GM12874 (cell line): ENCODE results near the gene SLC2A2.

Experiments
- TF ChIP-seq, protein P1 (sequence below): IDR thresholded peaks from 2 replicates; pipeline ENCODE4 v1.5.1; 2011; ENCODE audit warnings: low read depth, mild to moderate bottlenecking, control low read depth, low read length, moderate library complexity; ENCODE audit not compliant: insufficient read depth

SLC2A2 gene

DNA sequence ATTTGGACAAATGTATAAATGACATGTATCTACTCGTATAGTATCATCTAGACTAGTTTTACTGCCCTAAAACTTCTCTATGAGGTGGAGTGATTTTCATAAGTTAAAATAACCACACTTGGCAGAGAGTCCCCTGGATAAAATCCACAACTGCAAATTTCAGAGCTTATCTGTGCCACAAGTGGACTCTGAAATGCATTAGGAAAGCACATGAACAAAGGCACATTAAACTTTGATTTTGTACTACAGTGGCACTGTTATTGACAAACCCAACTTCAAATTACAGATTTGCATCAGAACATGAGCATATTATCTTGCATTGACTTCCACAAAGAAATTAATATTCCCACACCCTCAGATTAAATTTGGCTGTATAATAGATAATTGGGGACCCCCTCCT lies 60.0 kb downstream of the SLC2A2 start:
- TF ChIP-seq, protein P1, sequence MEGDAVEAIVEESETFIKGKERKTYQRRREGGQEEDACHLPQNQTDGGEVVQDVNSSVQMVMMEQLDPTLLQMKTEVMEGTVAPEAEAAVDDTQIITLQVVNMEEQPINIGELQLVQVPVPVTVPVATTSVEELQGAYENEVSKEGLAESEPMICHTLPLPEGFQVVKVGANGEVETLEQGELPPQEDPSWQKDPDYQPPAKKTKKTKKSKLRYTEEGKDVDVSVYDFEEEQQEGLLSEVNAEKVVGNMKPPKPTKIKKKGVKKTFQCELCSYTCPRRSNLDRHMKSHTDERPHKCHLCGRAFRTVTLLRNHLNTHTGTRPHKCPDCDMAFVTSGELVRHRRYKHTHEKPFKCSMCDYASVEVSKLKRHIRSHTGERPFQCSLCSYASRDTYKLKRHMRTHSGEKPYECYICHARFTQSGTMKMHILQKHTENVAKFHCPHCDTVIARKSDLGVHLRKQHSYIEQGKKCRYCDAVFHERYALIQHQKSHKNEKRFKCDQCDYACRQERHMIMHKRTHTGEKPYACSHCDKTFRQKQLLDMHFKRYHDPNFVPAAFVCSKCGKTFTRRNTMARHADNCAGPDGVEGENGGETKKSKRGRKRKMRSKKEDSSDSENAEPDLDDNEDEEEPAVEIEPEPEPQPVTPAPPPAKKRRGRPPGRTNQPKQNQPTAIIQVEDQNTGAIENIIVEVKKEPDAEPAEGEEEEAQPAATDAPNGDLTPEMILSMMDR: no peak

DNA sequence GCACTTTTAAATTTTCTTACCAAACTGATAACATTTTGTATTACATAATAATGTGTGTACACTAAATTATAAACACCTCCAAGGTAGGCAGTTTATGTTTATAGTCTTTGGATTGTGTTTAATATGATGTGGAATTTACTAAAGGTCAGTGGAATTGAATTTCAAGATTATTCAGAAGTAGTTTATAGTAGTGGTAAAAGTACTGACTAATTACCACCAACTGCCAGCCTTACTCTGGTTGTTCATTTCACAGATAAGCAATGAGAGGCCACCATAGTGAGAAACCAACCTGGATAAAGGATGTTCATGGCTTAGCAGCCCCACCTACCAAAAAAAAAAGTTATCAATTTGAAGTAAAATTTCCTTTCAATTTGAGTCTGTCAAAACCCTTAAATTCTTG lies 64.1 kb downstream of the SLC2A2 start:
- TF ChIP-seq, protein P1: no peak

DNA sequence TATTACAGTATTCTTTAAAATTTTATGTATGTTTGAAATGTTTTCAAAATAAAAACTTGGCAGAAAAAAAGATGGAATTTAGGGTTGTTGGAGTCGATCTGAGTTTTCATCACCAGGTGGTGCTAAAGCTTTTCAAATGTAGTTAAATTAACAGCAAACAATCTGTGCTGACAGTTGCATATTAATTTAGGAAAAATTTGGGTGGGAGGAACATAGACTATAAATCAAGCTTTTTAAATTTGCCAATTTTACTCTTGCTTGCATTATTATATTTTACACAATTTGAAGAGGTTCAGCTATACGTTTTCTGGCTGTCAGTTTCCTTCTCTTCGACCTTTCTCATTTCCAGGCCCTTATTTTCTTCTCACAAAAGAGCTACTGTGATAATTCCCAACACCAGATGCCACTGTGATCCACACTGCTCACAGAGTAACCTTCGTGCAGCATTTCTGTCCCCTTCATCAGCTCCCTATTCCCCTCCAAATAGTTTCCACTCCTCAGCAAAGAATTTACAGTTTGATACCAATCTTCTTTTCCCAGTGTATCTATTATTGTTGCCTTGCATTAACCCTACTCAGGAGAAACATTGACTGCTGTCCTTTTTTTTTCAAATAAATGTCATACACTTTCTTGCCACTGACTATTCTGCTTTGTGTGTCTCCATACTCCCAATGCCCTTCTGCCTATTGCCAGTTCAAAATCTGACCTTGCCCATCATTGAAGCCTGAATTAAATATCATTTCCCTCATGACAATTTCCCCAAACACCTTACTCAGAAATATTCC lies 64.7 kb downstream of the SLC2A2 start:
- TF ChIP-seq, protein P1: peak; percentile 26; the same call in 1 of the 2 replicates

DNA sequence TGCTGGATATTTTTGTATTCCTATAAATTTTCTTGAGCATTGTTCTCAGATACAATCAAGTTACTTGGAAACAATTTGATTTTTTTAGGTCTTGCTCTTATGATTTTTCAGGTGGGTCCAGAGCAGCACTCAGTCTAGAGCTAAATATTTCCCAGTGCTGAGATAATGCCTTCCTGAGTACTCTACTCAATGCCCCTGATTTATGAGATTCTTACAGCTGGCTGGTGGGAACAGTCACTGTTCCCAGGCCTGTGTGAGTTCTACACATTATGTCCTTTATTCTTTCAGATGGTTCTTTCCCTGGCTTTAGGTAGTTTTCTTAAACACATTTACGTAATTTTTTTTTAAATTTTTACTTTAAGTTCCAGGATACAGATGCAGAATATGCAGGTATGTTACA lies 67.1 kb downstream of the SLC2A2 start:
- TF ChIP-seq, protein P1: no peak

DNA sequence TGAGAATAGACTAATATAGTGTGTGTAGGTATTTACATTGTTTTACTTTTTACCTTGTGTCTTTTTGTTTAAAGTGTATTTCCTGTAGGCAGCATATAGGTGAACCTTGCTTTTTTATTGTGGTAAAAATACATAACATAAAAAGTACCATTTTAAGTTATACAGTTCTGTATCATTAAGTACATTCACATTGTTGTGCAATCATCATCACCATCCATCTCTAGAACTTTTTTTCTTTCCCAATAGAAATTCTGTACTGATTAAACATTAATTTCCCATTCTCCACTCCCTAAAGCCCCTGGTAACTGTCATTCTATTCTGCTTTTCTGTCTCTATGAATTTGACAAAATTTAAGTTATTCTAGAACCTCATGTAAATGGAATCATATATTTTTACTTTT lies 69.9 kb downstream of the SLC2A2 start:
- TF ChIP-seq, protein P1: no peak

DNA sequence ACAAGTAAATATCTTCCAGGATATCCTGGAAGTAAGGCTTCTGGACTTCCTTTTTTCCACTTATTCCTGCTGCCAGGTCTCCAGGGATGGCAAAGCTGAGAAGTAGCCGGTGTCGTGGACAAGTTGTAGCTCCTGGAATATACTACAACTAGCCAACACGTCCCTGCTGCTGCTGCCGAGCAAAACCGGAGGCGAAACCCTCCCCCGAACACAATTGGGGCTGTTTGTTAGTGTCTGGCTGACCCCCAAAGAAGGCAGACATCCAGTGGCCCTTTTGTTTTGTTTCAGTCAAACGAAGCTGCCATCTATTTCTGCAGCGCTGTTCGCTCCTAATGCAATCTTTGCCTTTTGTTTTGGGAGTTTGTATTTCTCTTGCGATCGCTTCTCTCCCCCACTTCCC lies 72.8 kb downstream of the SLC2A2 start:
- TF ChIP-seq, protein P1: no peak

DNA sequence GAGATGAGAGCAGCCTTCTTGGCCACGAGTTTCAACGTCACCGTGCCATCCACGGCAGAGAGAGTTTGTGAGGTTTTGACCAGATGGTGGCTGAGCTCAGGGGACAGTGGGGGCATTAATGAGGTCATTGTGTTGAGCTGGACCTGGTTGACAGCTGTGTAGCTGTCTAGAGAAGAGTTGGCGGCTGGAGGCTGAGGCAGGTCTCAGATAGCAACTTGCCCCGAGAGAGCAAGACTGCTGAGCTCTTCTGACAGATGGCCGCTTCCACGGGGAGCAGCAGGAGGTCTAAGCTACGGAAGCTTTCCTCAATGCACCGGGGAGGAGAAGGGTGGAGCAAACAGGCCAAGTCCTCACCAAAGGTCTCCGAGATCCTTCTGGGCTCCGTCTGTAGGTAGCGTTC lies 73.3 kb downstream of the SLC2A2 start:
- TF ChIP-seq, protein P1: no peak
